Endothelial cell (in vitro differentiated cells): ENCODE results near the gene PHYHD1. TPM values are rescaled to one million over a fixed set of nuclear protein-coding genes. Genes with fewer than 3 reads are reported as not detected.

Experiments
- DNase-seq: peaks from one replicate; pipeline ENCODE4 v3.0.0; 2021; ENCODE audit warnings: low spot score
- H3K27ac Mint-ChIP-seq: one replicate; pipeline ENCODE4 v1.8.0; 2021; ENCODE audit warnings: mixed read lengths, inconsistent platforms; ENCODE audit not compliant: unreplicated experiment
- H3K27me3 Mint-ChIP-seq: one replicate; pipeline ENCODE4 v1.8.0; 2021; ENCODE audit warnings: mild to moderate bottlenecking, moderate library complexity, mixed read lengths, inconsistent platforms; ENCODE audit not compliant: unreplicated experiment
- H3K36me3 Mint-ChIP-seq: one replicate; pipeline ENCODE4 v1.8.0; 2021; ENCODE audit warnings: mild to moderate bottlenecking, low read depth, mixed read lengths, inconsistent platforms; ENCODE audit not compliant: unreplicated experiment
- H3K4me1 Mint-ChIP-seq: one replicate; pipeline ENCODE4 v1.8.0; 2021; ENCODE audit warnings: mild to moderate bottlenecking, mixed read lengths, inconsistent platforms; ENCODE audit not compliant: unreplicated experiment
- H3K4me3 Mint-ChIP-seq: one replicate; pipeline ENCODE4 v1.8.0; 2021; ENCODE audit warnings: mild to moderate bottlenecking, mixed read lengths, inconsistent platforms; ENCODE audit not compliant: unreplicated experiment
- H3K9me3 Mint-ChIP-seq: one replicate; pipeline ENCODE4 v1.8.0; 2021; ENCODE audit warnings: mixed read lengths, inconsistent platforms; ENCODE audit not compliant: unreplicated experiment
- long read RNA-seq: library from polyadenylated mRNA; unstranded; transcript quantifications from one replicate; pipeline ENCODE4 v2.0.0, GENCODE V29; 2020; ENCODE audit not compliant: unreplicated experiment
- total RNA-seq: library from RNA; stranded (reverse); fragmentation: NEBNext Ultra II Directional; extraction: Animal tissue kit (Norgen Biotek cat#: 25700); gene quantifications from one replicate; pipeline ENCODE4 v1.2.1, GENCODE V29; 2021; ENCODE audit not compliant: unreplicated experiment
- TF ChIP-seq, protein P1 (sequence below): fragments of 200-600 bp; sonication (generic); IDR thresholded peaks from one replicate; pipeline ENCODE4 v1.5.0; 2021; ENCODE audit warnings: antibody characterized with exemption; ENCODE audit not compliant: unreplicated experiment

Gene PHYHD1
- 10.3 TPM for total RNA-seq
- long read RNA-seq, partial matches to known transcripts = 5 of 6 reads
- long read RNA-seq, other reads (novel, unspliced or antisense) = 1 of 6 reads

DNA sequence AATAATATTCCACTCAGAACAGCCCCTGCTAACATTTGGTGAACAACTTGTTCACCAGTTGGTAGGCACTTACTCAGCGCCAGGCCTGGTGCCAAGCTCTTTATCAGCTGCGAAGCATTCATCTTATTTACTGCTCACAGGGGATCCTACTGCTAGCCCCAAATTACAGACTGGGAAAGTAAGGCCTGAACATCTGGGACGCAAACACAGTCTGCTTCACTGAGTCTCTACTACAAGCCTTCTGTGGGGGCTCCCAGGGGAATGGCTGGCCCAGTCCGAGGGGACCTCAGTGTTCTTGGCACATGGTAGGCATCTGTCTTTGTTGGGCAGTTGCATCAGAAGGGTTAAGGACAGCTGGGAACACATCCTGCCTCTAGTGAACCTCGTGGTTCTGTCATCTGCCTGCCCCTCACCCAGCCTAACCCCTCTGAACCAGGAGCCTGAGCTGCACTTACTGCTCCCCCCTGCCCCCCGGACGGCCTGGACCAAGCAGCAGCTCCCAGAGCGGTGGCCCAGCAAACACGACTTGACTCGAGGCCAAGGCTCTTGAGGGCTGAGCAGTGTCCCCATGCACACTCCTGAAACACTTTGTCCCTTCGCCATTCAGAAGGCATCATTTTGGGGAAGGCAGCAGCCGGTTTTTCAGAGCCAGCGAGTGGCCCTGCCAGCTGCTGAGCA lies at the start of gene PHYHD1:
PHYHD1 (plus strand) TSS at position 602 of the 678 bp plus-strand sequence. CDS start 1,342 bp downstream, outside the sequence.
- Mint-ChIP-seq H3K27ac (peak within 1 kb of the TSS; percentile 72), H3K4me3 (peak within 1 kb of the TSS; percentile 85), H3K36me3 (peaks cover 9% of the 10 kb centered on the region), H3K9me3 (no peaks in the 10 kb centered on the region), H3K4me1 (peaks cover 6% of the 10 kb centered on the region), H3K27me3 (peaks cover 5% of the 10 kb centered on the region)
- TF ChIP-seq, protein P1, sequence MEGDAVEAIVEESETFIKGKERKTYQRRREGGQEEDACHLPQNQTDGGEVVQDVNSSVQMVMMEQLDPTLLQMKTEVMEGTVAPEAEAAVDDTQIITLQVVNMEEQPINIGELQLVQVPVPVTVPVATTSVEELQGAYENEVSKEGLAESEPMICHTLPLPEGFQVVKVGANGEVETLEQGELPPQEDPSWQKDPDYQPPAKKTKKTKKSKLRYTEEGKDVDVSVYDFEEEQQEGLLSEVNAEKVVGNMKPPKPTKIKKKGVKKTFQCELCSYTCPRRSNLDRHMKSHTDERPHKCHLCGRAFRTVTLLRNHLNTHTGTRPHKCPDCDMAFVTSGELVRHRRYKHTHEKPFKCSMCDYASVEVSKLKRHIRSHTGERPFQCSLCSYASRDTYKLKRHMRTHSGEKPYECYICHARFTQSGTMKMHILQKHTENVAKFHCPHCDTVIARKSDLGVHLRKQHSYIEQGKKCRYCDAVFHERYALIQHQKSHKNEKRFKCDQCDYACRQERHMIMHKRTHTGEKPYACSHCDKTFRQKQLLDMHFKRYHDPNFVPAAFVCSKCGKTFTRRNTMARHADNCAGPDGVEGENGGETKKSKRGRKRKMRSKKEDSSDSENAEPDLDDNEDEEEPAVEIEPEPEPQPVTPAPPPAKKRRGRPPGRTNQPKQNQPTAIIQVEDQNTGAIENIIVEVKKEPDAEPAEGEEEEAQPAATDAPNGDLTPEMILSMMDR = no peak
- no peak for DNase-seq

DNA sequence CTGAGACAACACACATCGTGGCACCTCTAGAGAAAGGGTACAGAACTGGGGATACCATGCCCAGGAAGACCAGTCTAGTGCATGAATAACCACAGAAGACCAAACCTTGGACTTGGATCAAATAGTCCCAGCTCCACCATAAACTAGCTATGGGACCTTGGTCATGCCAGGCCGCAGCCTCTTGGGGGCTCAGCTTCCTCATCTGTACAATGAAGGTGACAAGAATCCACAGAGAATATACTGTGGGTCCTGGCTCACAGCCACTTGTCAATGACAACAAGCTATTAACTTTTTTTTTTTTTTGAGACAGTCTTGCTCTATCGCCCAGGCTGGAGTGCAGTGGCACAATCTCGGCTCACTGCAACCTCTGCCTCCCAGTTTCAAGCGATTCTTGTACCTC lies 42.9 kb upstream of the PHYHD1 start:
- no peak for DNase-seq
- no peaks in the 10 kb centered on the region for H3K9me3 Mint-ChIP-seq
- peaks cover 4% of the 10 kb centered on the region for H3K27me3 Mint-ChIP-seq
- TF ChIP-seq, protein P1 = no peak
- no peak overlapping the region for H3K27ac Mint-ChIP-seq
- H3K4me3 Mint-ChIP-seq = no peak overlapping the region
- H3K36me3 Mint-ChIP-seq = no peaks in the 10 kb centered on the region
- H3K4me1 Mint-ChIP-seq = peaks cover 16% of the 10 kb centered on the region

DNA sequence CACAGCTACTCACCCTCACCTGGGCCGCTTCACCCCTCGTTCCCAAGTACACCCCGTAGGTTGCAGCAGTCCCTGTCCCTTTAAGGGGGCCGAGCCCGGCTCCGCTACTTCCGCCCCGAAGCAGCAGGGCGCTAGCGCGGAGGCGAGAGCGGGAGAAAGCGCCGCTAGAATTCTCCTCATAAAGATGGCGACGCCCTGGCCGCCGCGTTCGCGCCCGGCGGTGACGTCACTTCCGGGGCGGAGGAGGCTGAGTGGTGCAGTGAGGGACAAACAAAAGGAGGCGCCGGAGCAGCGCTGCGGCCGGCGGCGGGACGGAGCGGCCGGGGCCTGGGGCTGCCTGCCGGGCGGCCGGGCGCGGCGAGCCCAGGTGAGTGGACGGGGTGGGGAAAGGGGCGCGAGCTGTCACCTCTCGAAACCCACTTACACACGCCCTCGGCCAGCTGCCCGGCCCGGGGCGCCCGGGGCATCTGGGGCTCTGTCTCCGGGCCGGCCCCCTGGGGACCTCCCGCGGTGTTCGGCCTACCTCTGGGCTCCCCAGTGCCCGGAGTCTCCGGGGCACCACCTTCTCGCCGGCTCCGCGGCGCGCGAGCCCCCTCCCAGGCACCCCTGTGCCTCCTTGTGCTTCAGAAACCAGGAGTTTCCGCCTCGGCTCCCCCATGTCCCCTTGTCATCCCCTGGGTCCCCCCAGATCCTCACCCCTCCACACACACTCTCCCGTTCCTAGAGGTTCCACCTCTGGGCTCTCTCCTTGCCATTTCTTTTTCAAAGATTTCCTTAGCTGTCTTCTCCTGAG lies 38.7 kb upstream of the PHYHD1 start, which contains the start of the genes KYAT1 and LRRC8A:
KYAT1 (minus strand) TSS at position 67 of the 793 bp plus-strand sequence. CDS start 36,545 bp downstream, outside the sequence.
LRRC8A (plus strand) TSS at position 250 of the 793 bp plus-strand sequence. CDS start 25,032 bp downstream, outside the sequence.
- H3K9me3 Mint-ChIP-seq = no peaks in the 10 kb centered on the region
- H3K27me3 Mint-ChIP-seq = peaks cover 7% of the 10 kb centered on the region
- peak within 1 kb of the TSS; percentile 98 for H3K4me3 Mint-ChIP-seq
- H3K27ac Mint-ChIP-seq = peak within 1 kb of the TSS; percentile 89
- H3K36me3 Mint-ChIP-seq = peaks cover 9% of the 10 kb centered on the region
- peak; percentile 97 for DNase-seq
- peaks cover 38% of the 10 kb centered on the region for H3K4me1 Mint-ChIP-seq
- TF ChIP-seq, protein P1 = no peak

DNA sequence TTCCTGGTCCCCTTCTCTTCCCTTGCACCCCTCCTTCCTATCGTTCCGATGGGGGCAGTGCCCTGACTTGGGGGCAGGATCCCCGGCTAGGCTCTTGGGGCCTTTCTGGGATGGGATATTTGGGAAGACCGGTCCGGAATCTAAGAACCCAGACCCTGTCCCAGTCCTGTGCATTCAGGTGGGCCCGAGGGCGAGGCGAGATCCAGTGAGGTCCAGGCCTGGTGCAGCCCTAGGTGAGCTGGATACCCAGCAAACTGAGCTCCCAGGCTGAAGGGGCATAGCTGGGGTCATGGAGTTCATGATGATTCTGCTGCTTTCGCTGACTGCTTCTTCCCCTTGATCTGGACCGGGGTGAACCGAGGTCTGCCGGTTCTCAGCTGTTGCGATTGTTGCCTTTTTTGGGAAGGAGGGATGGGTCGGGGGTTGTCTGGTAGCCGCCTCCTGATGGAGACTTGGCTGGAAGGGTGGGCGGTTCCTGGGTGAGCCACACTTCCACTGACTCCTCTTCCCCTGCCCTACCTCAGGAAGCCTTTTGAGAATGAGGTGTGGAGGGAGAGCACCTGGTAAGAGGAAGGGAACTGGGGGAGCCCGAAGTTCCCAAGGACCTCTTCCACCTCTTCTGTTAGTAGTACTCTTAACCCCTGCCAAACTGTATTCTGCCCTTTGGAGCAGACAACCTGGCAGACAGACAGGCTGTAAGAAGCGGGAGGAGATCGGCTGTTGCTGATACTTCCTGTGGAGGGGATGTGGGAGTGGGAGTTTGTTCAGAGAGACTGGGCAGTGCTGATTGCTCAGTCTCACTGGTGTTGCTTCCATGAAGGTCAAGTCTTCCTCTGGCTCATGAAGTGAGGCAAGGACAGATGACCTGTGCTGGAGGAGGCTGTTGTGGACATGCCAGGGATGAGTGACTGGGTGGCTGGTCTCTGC lies 37.8 kb upstream of the PHYHD1 start:
- peaks cover 41% of the 10 kb centered on the region for H3K4me1 Mint-ChIP-seq
- peak; percentile 15 for DNase-seq
- H3K9me3 Mint-ChIP-seq = no peaks in the 10 kb centered on the region
- peaks cover 12% of the 10 kb centered on the region for H3K36me3 Mint-ChIP-seq
- peak overlapping the region; percentile 89 for H3K27ac Mint-ChIP-seq
- H3K4me3 Mint-ChIP-seq = peak overlapping the region; percentile 98
- H3K27me3 Mint-ChIP-seq = peaks cover 7% of the 10 kb centered on the region
- TF ChIP-seq, protein P1 = no peak
